Astrocyte of the cerebellum (primary cell): ENCODE data around the gene ZNF732.
"Not testable (repeated sequence)": the region's sequence is repeated elsewhere in the genome, so short reads cannot be mapped to it uniquely, and the experiment has no call there.

Experiments
- DNase-seq: peaks from one replicate; pipeline ENCODE4 v3.0.0-alpha.2; 2011; ENCODE audit warnings: low read depth
- H3K4me3 ChIP-seq: 2 replicates; pipeline ENCODE4 v1.5.1; 2011; ENCODE audit warnings: mild to moderate bottlenecking, low read depth, low read length, moderate library complexity
- in situ Hi-C: cut with HindIII; loops from 2 replicates; pipeline ENCODE4 v1.10.0; 2017; ENCODE audit warnings: low sequenced_read_pairs
- TF ChIP-seq, protein P1 (sequence below): IDR thresholded peaks from 2 replicates; pipeline ENCODE4 v1.5.1; 2012; ENCODE audit warnings: low read length, low read depth, moderate library complexity, mild to moderate bottlenecking; ENCODE audit errors: missing control alignments

Gene ZNF732

GRCh38 chr4:253936-254756, 51.1 kb downstream of the ZNF732 start:
- no peak for DNase-seq
- in situ Hi-C loops: no loop called here
- H3K4me3 ChIP-seq: no peak overlapping the region
- TF ChIP-seq, protein P1, sequence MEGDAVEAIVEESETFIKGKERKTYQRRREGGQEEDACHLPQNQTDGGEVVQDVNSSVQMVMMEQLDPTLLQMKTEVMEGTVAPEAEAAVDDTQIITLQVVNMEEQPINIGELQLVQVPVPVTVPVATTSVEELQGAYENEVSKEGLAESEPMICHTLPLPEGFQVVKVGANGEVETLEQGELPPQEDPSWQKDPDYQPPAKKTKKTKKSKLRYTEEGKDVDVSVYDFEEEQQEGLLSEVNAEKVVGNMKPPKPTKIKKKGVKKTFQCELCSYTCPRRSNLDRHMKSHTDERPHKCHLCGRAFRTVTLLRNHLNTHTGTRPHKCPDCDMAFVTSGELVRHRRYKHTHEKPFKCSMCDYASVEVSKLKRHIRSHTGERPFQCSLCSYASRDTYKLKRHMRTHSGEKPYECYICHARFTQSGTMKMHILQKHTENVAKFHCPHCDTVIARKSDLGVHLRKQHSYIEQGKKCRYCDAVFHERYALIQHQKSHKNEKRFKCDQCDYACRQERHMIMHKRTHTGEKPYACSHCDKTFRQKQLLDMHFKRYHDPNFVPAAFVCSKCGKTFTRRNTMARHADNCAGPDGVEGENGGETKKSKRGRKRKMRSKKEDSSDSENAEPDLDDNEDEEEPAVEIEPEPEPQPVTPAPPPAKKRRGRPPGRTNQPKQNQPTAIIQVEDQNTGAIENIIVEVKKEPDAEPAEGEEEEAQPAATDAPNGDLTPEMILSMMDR: no peak

- no peak overlapping the region for H3K4me3 ChIP-seq
- no peak for DNase-seq
- TF ChIP-seq, protein P1: no peak
- in situ Hi-C loops: no loop called here
These were observed 53.1 kb downstream of the ZNF732 start for GRCh38 chr4:252065-252601.

- no peak overlapping the region for H3K4me3 ChIP-seq
- in situ Hi-C loops: no loop called here
- TF ChIP-seq, protein P1: peak; percentile 21
- DNase-seq: no peak
These were observed 60.8 kb downstream of the ZNF732 start for GRCh38 chr4:244471-244870.

GRCh38 chr4:243426-243825, 61.8 kb downstream of the ZNF732 start:
- TF ChIP-seq, protein P1: no peak
- in situ Hi-C loops: no loop called here
- no peak for DNase-seq
- no peak overlapping the region for H3K4me3 ChIP-seq

- peak; percentile 1 for DNase-seq
- in situ Hi-C loops: no loop called here
- TF ChIP-seq, protein P1: peak; percentile 27
- H3K4me3 ChIP-seq: no peak overlapping the region
These were observed 63.0 kb downstream of the ZNF732 start for GRCh38 chr4:242121-242848.

- in situ Hi-C loops, H3K4me3 ChIP-seq, DNase-seq: not testable (repeated sequence)
These were observed 63.9 kb downstream of the ZNF732 start for GRCh38 chr4:241411-241810.

GRCh38 chr4:236028-236427, 69.2 kb downstream of the ZNF732 start:
- no peak overlapping the region for H3K4me3 ChIP-seq
- no peak for DNase-seq
- TF ChIP-seq, protein P1: no peak
- in situ Hi-C loops: no loop called here
